GM12878 (cell line): ENCODE results near the gene EFNA1. TPM values are rescaled to one million over a fixed set of nuclear protein-coding genes. Genes with fewer than 3 reads are reported as not detected.

Experiments
- ATAC-seq: fragments of 200-7000 bp; cut with Tn5 transposase; 3 replicates; pipeline ENCODE4 v1.9.1; 2020; ENCODE audit warnings: mild to moderate bottlenecking, moderate library complexity
- BruUV-seq: library from RNA; stranded (reverse); fragments of 400-500 nt; replicated peaks from 2 replicates; lab custom pipeline; 2021; lab: Mats Ljungman, UMichigan
- CTCF ChIA-PET: fragments of 300-600 bp; sonication (Branson Sonifier 250); formaldehyde crosslinking; extraction: SDS; loops from one replicate; lab custom pipeline; 2021; ENCODE audit warnings: inconsistent platforms; lab: Yijun Ruan, JAX
- POLR2A ChIA-PET: fragments of 350-600 bp; formaldehyde crosslinking; extraction: SDS; loops from one replicate; lab custom pipeline; 2021; ENCODE audit warnings: inconsistent platforms; lab: Charles Lee
- RAD21 ChIA-PET: fragments of 300-600 bp; sonication (Branson Sonifier 250); formaldehyde crosslinking; loops from one replicate; lab custom pipeline; 2023; ENCODE audit warnings: antibody characterized with exemption; ENCODE audit not compliant: unreplicated experiment; lab: Charles Lee
- SMC1A ChIA-PET: fragments of 300-600 bp; sonication (Branson Sonifier 250); formaldehyde crosslinking; loops from one replicate; lab custom pipeline; 2023; ENCODE audit not compliant: unreplicated experiment, uncharacterized antibody; lab: Charles Lee
- DNase-seq: peaks from one replicate; pipeline ENCODE4 v3.0.0-alpha.2; 2011; ENCODE audit warnings: low read depth, low spot score
- FAIRE-seq: peaks from 3 replicates; lab custom pipeline; 2011; peaks lifted over from hg19 to GRCh38; lab: Jason Lieb, UNC
- H2AFZ ChIP-seq: 2 replicates; pipeline ENCODE4 v1.6.0; 2011; ENCODE audit warnings: low read depth, low read length, control low read depth; ENCODE audit not compliant: control insufficient read depth
- H3K27ac ChIP-seq: 2 replicates; pipeline ENCODE4 v1.5.1; 2011; ENCODE audit warnings: control low read depth; ENCODE audit not compliant: control insufficient read depth, insufficient read depth
- H3K27me3 ChIP-seq, 2 experiments: replicated peaks in 1 of 2; 2 replicates each; pipeline versions ENCODE4 v1.6.0 to v1.6.1; 2011; ENCODE audit warnings: low read length in 1 of 2; ENCODE audit not compliant: control insufficient read depth in 2 of 2, insufficient read depth in 2 of 2
- H3K36me3 ChIP-seq, 2 experiments: 2 replicates each; pipeline ENCODE4 v1.5.1; 2011; ENCODE audit warnings: low read length in 1 of 2; ENCODE audit not compliant: control insufficient read depth in 2 of 2, insufficient read depth in 2 of 2
- H3K4me1 ChIP-seq: 2 replicates; pipeline ENCODE4 v1.6.1; 2011; ENCODE audit warnings: mild to moderate bottlenecking, low read length, moderate library complexity, mixed read lengths; ENCODE audit not compliant: control insufficient read depth, insufficient read depth
- H3K4me2 ChIP-seq: 2 replicates; pipeline ENCODE4 v1.6.0; 2011; ENCODE audit warnings: control low read depth; ENCODE audit not compliant: control insufficient read depth, insufficient read depth
- H3K4me3 ChIP-seq: fragments of 200-600 bp; sonication (generic); 2 replicates; pipeline ENCODE4 v1.5.1; 2016
- H3K79me2 ChIP-seq: 2 replicates; pipeline ENCODE4 v1.6.0; 2011; ENCODE audit warnings: low read length; ENCODE audit not compliant: control insufficient read depth, insufficient read depth
- H3K9ac ChIP-seq: 2 replicates; pipeline ENCODE4 v1.8.0; 2011; ENCODE audit warnings: low read length, control low read depth, mixed read lengths; ENCODE audit not compliant: control insufficient read depth, insufficient read depth
- H3K9me3 ChIP-seq: replicated peaks from 3 replicates; pipeline ENCODE4 v1.5.1; 2011; ENCODE audit warnings: mild to moderate bottlenecking, low read length; ENCODE audit not compliant: control insufficient read depth, insufficient read depth
- H4K20me1 ChIP-seq: 2 replicates; pipeline ENCODE4 v1.6.0; 2011; ENCODE audit not compliant: control insufficient read depth, insufficient read depth
- CEBPB ChIP-seq, 2 experiments: fragments of 150-350 bp in 1 of 2; IDR thresholded peaks; 2 replicates each; pipeline ENCODE4 v1.6.1; 2012 to 2014; ENCODE audit warnings: low read depth in 2 of 2, low read length in 2 of 2, borderline replicate concordance in 1 of 2, inconsistent platforms in 1 of 2
- CHD2 ChIP-seq: IDR thresholded peaks from 2 replicates; pipeline ENCODE4 v1.6.1; 2011; ENCODE audit warnings: low read depth, low read length, improper control_type of control experiment, borderline replicate concordance
- E4F1 ChIP-seq: fragments of 450-650 bp; IDR thresholded peaks from 2 replicates; pipeline ENCODE4 v1.6.1; 2018; ENCODE audit warnings: borderline replicate concordance, mild to moderate bottlenecking; ENCODE audit not compliant: partially characterized antibody
- EP300 ChIP-seq, 2 experiments: fragments of 150-350 bp in 1 of 2; IDR thresholded peaks; 2 replicates each; pipeline ENCODE4 v1.6.1; 2011 to 2012; ENCODE audit warnings: low read depth in 2 of 2, low read length in 2 of 2, borderline replicate concordance in 1 of 2, improper control_type of control experiment in 1 of 2, inconsistent platforms in 1 of 2; ENCODE audit not compliant: control insufficient read depth in 1 of 2
- HDGF ChIP-seq: fragments of 450-650 bp; IDR thresholded peaks from 2 replicates; pipeline ENCODE4 v1.6.1; 2016; ENCODE audit warnings: antibody characterized with exemption
- MAX ChIP-seq: IDR thresholded peaks from 2 replicates; pipeline ENCODE4 v1.6.1; 2012; ENCODE audit warnings: low read depth, low read length, improper control_type of control experiment
- NFIC ChIP-seq: IDR thresholded peaks from 2 replicates; pipeline ENCODE4 v1.6.1; 2012; ENCODE audit warnings: low read depth, mild to moderate bottlenecking, inconsistent platforms, low read length, moderate library complexity
- NFYB ChIP-seq: IDR thresholded peaks from 2 replicates; pipeline ENCODE4 v1.6.1; 2011; ENCODE audit warnings: low read depth, mild to moderate bottlenecking, low read length, improper control_type of control experiment, moderate library complexity; ENCODE audit not compliant: insufficient read depth
- RBBP5 ChIP-seq: fragments of 200-600 bp; sonication (generic); conservative IDR thresholded peaks from 2 replicates; pipeline ENCODE4 v1.6.1; 2016
- SMC3 ChIP-seq: IDR thresholded peaks from 2 replicates; pipeline ENCODE4 v1.6.1; 2011; ENCODE audit warnings: low read length, improper control_type of control experiment, borderline replicate concordance
- TCF12 ChIP-seq: IDR thresholded peaks from 2 replicates; pipeline ENCODE4 v1.6.1; 2011; ENCODE audit warnings: low read depth, mild to moderate bottlenecking, low read length
- WRNIP1 ChIP-seq: IDR thresholded peaks from 2 replicates; pipeline ENCODE4 v1.6.1; 2011; ENCODE audit warnings: low read depth, low read length, improper control_type of control experiment, borderline replicate concordance
- ZNF622 ChIP-seq: fragments of 450-650 bp; IDR thresholded peaks from 2 replicates; pipeline ENCODE4 v1.6.1; 2017; ENCODE audit warnings: mild to moderate bottlenecking, inconsistent platforms
- ZNF687 ChIP-seq: fragments of 450-650 bp; IDR thresholded peaks from 2 replicates; pipeline ENCODE4 v1.6.1; 2017; ENCODE audit warnings: mild to moderate bottlenecking, moderate library complexity
- ZZZ3 ChIP-seq: IDR thresholded peaks from 2 replicates; pipeline ENCODE4 v1.6.1; 2011; ENCODE audit warnings: low read depth; ENCODE audit not compliant: control insufficient read depth, insufficient read length
- whole genome bisulfite sequencing: methylation state at CpG from one replicate; pipeline ENCODE4 v1.1.6; 2016; ENCODE audit warnings: low lambda C conversion rate; ENCODE audit not compliant: insufficient replicate concordance, insufficient coverage; ENCODE audit errors: missing lambda C conversion rate; 5-methylcytosine and 5-hydroxymethylcytosine counted together
- in situ Hi-C: fragments of 300-500 bp; cut with MboI; formaldehyde crosslinking; loops from 9 replicates; pipeline ENCODE4 v1.14.3; 2018; ENCODE audit warnings: mixed read lengths
- intact Hi-C: fragments of 100-400 bp; cut with micrococcal nuclease; formaldehyde crosslinking; loops from one replicate; pipeline ENCODE4 v1.14.2; 2022; ENCODE audit not compliant: unreplicated experiment
- polyA plus RNA-seq, 11 experiments: library from polyadenylated mRNA; depleted of rRNA in 4 of 11; unstranded in 6 of 11; stranded (reverse) in 5 of 11; fragments of >200 nt; fragmentation: Nextera tagmentation in 4 of 11; fragmentation: Illumina TruSeq in 1 of 11; extraction: Ambion mirVana in 4 of 11; extraction: Trizol in 1 of 11; gene quantifications; 1 replicate in 1 of 11; 2 replicates in 10 of 11; pipeline versions ENCODE4 v1.2.1 to v1.2.3, GENCODE V29; 2011 to 2016; ENCODE audit warnings: inconsistent platforms in 2 of 11, missing spikeins in 2 of 11, low read depth in 1 of 11
- total RNA-seq, 4 experiments: library from RNA; depleted of rRNA in 3 of 4; stranded (reverse); fragments of >200 nt in 3 of 4; fragmentation: Illumina TruSeq in 1 of 4; extraction: Trizol in 1 of 4; gene quantifications; 2 replicates each; pipeline versions ENCODE4 v1.2.1 to v1.2.3, GENCODE V29; 2013 to 2021

EFNA1 gene
- total and polyA plus RNA-seq, 10 of the 15 experiments (the other 5 are each of a cell fraction or from before 2014, with no cell fraction given): 0.13 to 7.5 (median 0.28) TPM; not detected in 5

- SMC1A ChIA-PET: no interaction called here
- intact Hi-C loops: loop anchor here (5.0 kb wide), 1 partner anchor 32 kb away; the partner anchor contains the start of genes KRTCAP2 and TRIM46
- TF ChIP-seq HDGF (no peak; the same call in 1 of the 2 replicates), ZNF687 (no peak), MAX (no peak), CHD2 (peak; percentile 61; the same call in 1 of the 2 replicates), E4F1 (peak; percentile 24), WRNIP1 (no peak), EP300 (IDR thresholded peaks at IDR 0.05; ENCODE audit: borderline replicate concordance in 1 of 2, control insufficient read depth in 1 of 2, low read depth in 2 of 2, low read length in 2 of 2) (no peak), ZZZ3 (no peak), CEBPB (IDR thresholded peaks at IDR 0.05; ENCODE audit: borderline replicate concordance in 1 of 2, low read depth in 2 of 2, low read length in 2 of 2) (no peak), TCF12 (no peak), NFYB (no peak), ZNF622 (no peak), NFIC (no peak), RBBP5 (no peak), SMC3 (no peak)
These were observed 12.4 kb downstream of the EFNA1 start, which contains the start of gene DPM3 for GRCh38 chr1:155139895-155140629. Gene DPM3, minus strand, starts transcription at chr1:155140531. Its CDS starts 291 bp downstream, at chr1:155140240.

More at GRCh38 chr1:155139895-155140629, 12.4 kb downstream of the EFNA1 start, which contains the start of gene DPM3:
- Histone ChIP-seq H3K4me3 (peak within 1 kb of the TSS; percentile 81), H3K9me3 (no peaks in the 10 kb centered on the region), H3K36me3 (peaks cover 0 to 3% of the 10 kb centered on the region in 2 experiments; a peak in 2 of 4 replicates), H2AFZ (peak within 1 kb of the TSS; percentile 94), H3K27me3 (no peaks in the 10 kb centered on the region), H3K9ac (peak within 1 kb of the TSS; percentile 89), H4K20me1 (no peaks in the 10 kb centered on the region), H3K79me2 (peaks cover 30% of the 10 kb centered on the region), H3K27ac (peak within 1 kb of the TSS; percentile 81), H3K4me2 (peak within 1 kb of the TSS; percentile 88), H3K4me1 (peaks cover 13% of the 10 kb centered on the region)
- ATAC-seq (peak; percentile 80), FAIRE-seq (peak; percentile 7), DNase-seq (no peak)
- BruUV-seq: TSS peak; percentile 92
- ChIA-PET POLR2A (interaction anchor here (1.6 kb wide), 1 partner anchor 55 kb away, joined by 4 read pairs; no protein-coding TSS in a partner anchor), RAD21 (no interaction called here), CTCF (interaction anchor here (1.0 kb wide), 1 partner anchor 54 kb away, joined by 3 read pairs; no protein-coding TSS in a partner anchor)
- under 1% methylated on average over 42 of the region's 42 CpGs for WGBS
- in situ Hi-C loops: no loop called here
